GM19043 (cell line): ENCODE results near the gene C15orf62.

Experiments
- ATAC-seq: cut with Tn5 transposase; IDR thresholded peaks from one replicate; pipeline ENCODE4 v1.9.1; 2021; ENCODE audit warnings: low read depth; ENCODE audit not compliant: unreplicated experiment

The C15orf62 gene, protein sequence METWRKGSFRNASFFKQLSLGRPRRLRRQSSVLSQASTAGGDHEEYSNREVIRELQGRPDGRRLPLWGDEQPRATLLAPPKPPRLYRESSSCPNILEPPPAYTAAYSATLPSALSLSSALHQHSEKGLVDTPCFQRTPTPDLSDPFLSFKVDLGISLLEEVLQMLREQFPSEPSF

DNA sequence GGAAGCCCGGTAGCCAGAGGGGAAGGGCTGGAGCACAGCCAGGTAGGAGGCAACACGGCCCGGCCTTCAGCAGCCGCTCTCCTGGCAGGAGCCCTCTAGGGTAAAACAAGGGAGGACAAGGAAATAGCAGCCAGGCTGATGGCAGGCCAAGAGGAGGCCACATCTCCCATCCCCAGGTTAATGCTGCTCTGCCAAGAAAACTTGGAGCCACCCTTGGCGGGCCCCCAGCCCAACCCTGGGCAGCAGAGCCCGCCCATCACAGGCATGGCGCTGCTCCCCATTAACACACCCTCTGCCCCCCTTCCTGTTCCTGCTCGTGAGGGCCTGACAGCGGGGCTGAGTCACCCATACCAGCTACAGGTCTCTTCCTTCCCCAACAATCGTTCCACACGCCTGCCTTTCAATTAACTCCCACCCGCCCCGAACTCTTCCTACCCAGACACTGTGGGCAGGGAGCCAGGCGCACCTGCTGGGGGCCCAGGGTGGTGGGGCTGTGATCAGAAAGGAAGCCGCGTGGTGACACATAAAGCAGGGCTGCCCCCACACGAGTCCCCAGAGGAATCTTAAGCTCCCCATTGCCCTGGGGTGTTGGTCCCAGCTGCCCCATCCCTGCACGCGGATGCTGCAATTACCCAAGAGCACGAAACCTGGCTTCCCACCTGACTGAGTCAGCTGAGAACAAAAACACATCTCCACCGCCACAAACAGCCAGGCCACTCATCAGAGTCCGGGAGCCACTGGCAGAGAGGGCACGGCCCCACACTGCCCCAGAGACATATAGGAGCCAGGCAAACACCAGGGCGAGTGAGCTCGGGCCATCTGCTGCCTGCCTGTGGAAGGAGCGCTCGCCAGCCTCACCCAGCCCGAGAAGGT lies at the start of gene C15orf62:
Gene C15orf62 (plus strand): TSS at position 707 of the 873 bp plus-strand sequence. CDS start 516 bp downstream, outside the sequence.
- no peak for ATAC-seq

DNA sequence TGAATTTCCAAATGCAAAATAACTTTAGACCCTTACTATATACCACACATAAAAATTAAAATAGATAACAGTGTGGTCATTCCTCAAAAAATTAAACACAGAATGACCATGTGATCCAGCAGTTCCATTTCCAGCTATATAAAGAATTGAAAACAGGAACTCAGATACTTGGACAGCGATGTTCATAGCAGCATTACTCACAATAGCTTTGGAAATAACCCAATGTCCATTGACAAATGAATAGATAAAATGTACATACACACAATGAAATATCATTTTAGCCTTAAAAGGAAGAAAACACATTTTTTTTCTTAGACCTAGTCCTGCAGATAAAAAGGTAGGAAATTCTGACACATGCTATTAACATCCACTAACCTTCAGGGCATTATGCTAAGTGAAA lies 48.1 kb upstream of the C15orf62 start:
- ATAC-seq: no peak

DNA sequence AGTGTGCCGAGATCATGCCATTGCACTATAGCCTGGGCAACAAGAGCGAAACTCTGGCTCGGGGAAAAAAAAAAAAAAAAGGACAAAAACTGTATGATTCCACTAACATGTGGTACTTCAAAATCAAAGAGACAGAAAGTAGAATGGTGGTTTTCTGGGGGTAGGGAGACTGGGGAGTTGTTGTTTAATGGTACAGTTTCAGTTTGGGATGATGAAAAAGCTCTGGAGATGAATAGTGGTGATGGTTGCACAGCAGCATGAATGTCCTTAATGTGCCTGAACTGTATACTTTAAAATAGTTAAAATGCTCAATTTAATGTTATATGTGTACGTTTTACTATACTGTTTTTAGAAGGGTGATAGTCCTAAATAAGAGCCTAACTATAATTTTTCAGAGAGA lies 47.4 kb upstream of the C15orf62 start:
- no peak for ATAC-seq

DNA sequence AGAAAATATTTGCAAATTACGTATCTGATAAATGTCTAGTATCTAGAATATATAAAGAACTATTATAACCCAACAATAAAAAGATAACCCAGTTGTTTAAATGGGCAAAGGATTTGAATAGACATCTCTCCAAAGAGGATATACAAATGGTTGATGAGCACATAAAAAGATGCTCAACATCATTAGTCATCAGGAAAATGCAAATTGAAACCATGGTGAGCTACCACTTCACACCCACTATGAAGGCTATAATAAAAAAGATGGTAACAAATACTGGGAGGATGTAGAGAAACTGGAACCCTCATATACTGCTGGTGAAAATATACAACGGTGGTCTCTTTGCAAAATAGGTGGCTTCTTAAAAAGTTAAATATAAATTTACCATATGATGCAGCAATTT lies 46.8 kb upstream of the C15orf62 start:
- ATAC-seq: no peak

DNA sequence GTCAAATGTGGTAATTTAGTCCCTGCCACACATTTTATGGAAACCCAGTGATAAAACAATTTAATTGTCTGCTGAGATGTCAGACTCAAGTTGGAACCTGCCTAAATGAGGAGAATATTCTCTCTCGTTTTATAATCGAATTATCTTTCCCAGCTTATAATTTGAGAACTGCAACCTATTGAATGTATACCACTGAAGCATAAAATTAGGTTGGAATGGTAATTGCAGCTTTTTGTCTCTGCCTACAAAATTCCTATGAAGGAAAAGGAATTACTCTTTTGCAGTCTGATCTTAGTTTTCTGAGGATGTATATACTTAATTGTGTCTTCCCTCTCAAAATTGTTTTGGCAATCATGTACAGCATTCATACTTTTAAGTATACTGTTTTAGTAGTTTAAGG lies 45.9 kb upstream of the C15orf62 start:
- no peak for ATAC-seq

DNA sequence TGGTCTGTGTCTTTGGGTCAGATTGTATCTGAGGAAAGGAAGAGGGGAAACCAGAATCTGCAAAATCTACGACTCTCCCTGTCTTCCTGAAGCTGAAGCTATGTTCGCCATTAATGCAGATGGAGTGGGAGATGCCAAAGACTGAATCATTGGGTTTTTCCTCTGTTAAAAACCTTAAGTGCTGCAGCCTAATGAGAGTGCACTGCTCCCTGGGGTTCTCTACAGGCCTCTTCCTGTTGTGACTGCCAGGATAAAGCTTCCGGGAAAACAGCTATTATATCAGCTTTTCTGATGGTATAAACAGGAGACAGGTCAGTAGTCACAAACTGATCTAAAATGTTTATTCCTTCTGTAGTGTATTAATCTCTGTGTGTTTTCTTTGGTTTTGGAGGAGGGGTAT lies 38.7 kb upstream of the C15orf62 start:
- ATAC-seq: no peak

DNA sequence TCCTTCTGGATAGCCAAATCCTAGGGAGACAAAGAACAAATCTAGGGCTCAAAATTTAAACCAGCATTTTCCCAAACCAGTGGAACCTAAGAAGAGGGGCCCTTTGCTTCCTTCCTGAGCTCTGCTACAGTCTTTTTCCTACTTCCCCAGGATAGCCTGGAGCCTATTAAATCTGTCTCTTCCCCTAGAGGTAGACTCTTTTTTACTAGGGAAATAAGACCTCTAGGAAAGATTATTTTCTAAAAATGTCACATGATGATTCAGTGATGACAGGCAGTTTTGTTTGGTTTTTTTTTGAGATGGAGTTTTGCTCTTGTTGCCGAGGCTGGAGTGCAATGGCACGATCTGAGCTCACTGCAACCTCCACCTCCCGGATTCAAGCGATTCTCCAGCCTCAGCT lies 33.2 kb upstream of the C15orf62 start:
- no peak for ATAC-seq

DNA sequence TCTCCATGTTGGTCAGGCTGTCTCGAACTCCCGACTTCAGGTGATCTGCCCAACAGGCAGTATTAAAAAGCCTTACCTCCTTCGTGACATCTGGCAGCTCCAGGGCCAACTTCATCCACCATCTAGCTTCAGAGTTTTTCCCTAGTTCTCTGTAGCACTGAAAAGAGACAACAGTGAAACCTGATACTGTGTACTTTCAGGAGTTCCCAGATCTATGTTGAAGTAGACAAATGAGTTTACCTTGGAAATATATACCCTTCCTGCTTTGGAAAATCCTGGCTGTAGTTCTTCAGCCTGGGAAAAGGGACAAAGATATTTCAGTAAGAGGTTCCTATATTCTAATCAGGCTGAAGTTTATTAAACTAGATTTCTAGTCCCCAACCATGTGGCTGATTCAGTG lies 32.7 kb upstream of the C15orf62 start:
- ATAC-seq: no peak

DNA sequence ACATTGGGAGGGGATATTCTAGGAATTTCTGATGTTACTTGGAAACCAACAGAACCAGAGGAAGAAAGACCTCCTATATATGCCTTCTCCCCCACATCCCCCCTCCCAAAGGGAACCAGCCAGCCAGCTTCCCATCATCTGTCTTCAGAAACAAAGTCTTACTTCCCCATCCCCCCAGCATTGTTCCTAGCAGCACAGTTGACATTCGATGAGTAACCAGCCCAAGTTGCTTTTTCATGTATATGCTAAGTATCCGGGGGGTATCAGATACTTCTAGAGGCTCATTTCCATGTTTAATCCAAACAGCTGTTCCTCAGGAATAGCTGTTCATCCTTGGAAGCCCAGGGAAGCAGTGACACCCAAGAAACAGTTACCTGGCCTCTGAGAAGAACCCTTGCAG lies 30.7 kb upstream of the C15orf62 start:
- ATAC-seq: no peak

DNA sequence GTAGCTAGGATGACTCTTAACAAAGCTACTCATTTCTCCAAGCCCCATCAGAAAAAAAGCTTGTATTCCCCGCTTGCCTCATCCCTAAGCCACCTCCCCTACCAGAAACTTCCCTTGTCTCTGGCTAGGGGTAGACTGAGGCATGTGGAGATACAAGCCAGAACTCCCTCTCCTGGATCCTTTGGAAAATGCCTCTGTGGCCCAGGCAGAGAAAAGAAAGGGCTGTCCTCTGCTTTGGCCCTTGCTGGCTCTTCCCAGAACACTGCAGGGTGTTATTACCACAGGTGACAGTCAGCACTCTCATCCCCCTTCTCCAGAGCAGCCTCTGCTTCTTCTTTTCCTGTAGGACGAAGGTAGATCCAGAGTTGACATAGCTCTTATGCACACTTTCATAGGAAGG lies 29.9 kb upstream of the C15orf62 start:
- no peak for ATAC-seq

DNA sequence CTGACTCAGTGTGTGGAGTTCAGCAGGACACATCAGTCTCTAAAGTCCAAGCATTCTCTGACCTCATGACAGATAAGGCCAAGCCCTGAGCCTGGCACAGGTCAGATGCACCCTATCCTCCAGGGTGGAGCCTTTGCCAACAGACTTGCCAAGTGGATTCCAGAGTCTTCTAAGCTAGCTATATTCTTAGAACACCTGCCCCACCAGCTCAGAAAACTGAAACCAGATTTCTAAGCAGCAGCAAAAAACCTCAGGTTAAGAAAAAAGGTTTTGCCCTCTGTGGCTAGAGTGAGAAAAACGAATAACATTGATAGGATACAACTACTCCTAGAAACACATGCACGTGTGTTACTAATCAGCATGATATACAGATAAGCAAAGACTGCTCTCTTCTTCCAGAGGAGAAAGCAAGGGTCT lies 26.3 kb upstream of the C15orf62 start:
- no peak for ATAC-seq

DNA sequence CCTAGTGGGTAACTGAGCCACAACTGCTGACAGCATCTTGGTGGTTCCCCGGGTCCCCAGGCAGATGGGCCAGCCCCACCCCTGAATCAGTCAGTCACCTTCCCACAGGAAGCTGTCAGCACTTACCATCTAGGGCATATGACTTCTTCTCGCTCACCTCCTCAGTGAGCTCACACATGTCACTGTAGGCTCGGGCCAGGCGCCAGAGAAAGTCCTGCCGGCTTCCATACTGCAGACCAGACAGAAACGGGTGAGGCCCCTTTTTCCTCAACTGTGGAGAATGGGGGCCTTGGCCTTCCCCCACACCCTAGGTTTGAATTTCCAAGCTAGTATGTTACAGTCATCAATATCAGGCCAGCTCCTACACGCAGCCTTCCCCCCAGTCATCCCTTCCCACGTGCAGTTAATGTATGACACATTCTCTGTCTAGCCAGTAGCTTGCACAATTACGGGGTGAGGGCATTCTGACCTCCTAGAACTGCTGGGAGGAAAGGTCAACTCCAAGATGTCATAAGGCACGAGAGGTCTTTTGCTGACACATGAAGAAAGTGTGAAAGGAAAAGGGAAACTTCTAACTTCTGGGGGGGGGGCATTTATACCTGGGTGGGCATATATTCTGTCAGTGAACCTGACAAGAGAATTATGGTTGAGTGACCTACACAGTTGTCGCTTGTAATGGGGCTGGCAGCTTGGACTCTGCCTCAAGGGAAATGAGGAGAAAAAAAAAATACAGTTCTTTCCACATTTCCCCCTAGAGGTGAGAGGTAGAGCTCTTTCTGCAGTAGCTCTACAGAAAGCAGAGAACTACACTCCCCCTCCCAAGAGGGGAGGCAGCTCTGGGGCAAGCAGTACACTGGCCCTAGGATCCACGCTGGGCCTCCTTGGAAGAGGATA lies 25.6 kb upstream of the C15orf62 start:
- no peak for ATAC-seq

DNA sequence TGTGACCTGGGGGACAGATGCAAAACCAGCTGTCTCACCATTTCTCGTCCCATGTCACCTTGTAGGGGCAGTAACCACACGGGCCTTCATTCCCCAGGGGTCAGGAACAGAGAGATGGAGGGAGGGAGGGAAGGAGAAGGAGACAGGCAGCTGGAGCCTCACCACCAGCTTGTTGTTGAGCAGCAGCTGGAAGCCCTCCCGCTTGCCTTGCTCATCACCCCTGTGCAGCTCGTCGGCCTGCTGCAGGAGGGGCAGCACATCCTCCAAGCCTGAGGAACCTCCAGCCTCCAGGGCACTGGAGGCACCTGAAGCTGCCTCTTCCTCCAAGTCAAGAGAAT lies 25.0 kb upstream of the C15orf62 start:
- ATAC-seq: no peak

DNA sequence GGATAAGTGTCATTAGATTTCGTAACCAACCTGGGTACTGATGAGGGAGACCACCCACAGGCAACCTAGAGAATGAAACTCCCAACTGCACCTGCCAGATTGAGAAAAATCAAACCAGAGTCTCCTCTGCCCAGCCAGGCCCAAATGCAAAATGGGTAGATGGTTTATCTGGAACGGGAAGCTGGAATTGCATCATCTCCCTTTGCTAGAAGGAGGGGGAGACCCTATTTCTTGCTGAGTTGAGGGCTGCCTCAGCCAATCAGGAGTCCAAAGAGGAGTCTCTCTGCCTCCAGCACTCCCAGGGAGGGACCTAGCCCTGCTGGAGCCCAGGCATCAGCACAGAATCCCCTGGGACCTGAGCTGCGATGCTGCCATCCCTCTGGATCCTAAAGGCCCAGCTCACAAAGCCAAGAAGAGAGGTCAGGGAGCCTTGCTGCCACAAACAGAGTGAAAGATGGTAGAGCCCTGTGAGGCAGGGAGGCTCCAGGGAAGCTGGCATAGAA lies 22.8 kb upstream of the C15orf62 start:
- no peak for ATAC-seq

DNA sequence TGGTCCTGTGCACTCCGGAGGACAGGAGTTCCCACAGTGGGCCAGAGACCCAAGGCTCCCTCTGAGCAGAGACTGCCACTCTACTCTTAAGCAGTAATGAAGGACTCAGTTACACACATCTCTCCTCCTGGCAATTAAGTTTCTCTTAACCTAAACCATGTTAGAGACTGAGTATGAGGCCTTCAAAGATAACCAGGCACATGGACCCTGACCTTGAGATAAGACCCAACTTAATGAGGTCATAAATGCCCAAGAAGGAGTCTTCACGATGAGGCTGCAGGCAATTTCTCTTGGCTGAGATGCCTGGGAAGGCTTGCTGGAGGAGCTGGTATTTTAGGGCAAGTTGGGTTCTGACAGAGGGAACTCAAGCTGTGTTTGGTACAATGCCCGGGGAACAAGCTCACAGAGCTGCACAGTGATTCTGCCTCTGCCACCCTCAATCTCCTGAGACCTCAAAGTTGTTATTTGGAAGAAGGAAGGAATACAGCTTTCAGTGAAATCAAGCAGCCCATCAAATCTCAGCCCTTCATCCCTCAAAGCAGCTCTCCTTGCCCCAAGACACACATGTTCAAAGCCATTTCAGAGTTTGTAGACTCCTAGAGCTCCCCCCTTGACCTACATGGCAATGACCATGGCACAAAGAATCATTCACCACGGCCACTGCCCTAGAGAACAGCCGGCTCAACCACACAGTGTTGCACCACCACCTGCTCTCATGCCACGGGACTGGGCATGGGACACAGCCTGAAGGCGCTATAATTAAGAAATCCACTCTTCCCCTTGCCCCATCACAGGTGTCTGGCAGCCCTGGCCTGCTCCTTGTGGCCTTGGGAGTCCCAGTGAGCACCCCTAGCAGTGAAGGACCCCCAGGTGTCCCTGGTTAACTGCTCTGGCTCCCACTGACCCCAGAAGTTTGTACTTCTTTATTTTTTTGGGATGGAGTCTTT lies 21.8 kb upstream of the C15orf62 start:
- ATAC-seq: no peak

DNA sequence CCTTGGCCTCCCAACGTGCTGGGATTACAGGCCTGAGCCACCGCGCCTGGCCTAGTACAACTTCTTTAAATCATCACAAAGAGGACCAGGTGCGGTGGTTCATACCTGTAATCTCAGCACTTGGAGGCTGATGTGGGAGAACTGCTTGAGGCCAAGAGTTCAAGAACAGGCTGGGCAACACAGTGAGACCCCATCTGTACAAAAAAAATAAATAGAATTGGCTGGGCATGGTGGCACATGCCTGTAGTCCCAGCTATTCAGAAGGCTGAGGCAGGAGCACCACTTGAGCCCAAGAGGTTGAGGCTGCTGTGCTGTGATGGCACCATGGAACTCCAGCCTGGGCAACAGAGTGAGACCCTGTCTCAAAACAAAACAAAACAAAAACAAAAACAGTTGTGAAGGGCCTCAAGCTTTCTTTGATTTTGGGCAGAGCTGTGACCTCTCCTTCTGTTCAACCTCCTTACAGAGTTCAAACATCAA lies 20.6 kb upstream of the C15orf62 start:
- no peak for ATAC-seq

DNA sequence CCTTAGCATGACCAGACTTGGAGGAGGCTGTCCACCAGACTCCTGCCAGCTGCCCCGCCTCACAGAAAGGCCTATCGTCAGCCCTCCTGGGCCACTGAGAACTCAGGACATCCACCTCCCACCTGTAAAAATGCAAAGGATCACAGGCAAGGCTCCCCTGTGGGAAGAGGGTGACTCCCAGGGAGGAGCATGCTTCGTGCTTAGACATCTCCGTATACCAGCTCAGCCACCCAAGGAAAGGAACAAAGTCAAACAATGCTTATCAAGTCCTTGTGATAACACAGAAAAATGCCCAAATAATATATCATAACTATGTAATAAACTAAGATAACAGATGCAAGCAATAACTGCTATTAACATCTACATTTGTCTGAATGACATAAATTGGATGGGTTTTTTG lies 18.9 kb upstream of the C15orf62 start:
- no peak for ATAC-seq

DNA sequence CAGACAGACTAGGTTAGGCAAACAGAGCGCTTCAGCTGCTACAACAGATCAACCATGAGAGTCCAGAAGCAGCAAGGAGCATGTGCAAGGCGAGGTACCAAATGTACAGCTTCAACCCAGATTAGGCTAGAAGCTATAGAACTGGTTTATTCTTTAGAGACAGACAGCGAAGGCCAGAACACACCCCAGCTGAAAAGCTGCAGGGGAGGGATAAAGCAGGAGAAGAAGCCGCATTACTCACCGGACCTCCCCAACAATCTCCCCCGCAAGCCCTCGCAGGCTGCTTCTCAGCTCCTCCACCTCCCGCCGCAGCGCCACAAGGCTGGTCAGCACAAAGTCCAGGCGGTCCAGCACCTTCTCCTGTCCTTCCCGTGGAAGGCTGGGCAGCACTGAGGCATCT lies 18.0 kb upstream of the C15orf62 start:
- no peak for ATAC-seq

DNA sequence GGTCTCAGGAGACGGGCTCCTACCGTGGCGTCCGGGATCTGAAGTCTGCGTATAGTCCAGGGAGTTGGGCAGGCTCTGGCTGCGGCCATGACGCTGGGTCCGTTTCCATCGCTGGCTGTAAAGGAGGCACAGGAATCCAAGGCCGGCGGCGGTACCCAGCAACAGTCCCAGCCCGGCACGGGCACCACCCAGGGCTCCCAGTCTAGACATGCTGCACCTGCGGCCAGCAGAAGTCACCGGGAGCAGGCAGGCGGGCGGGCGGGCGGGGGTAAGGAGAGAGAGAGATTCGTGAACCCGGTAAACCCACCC lies 15.3 kb upstream of the C15orf62 start:
- ATAC-seq: no peak
